IMR-90 (cell line): ENCODE results near the gene AIRE. TPM values are rescaled to one million over a fixed set of nuclear protein-coding genes. Genes with fewer than 3 reads are reported as not detected.

Source experiments
- microRNA-seq, 2 experiments: library from miRNA; stranded (forward) in 1 of 2; unstranded in 1 of 2; fragments of 10-50 nt in 1 of 2; fragments of <30 nt in 1 of 2; gene quantifications in 1 of 2; microRNA quantifications in 1 of 2; one replicate each; pipeline versions ENCODE3 to v1.1.0; 2013 to 2020; ENCODE audit not compliant: insufficient read depth in 1 of 2, insufficient read length in 1 of 2, unreplicated experiment in 1 of 2
- polyA plus RNA-seq, 3 experiments: library from polyadenylated mRNA; depleted of rRNA; stranded (reverse); fragments of >200 nt; gene quantifications; 2 replicates each; pipeline ENCODE4 v1.2.3, GENCODE V29; 2012; ENCODE audit warnings: low replicate concordance in 1 of 3
- small RNA-seq, 5 experiments: library from RNA; depleted of rRNA; stranded (forward); fragments of <200 nt; gene quantifications; one replicate each; pipeline ENCODE3, GENCODE V24; 2012
- total RNA-seq: library from RNA; depleted of rRNA; stranded (reverse); fragments of >200 nt; gene quantifications from 2 replicates; pipeline ENCODE4 v1.2.3, GENCODE V29; 2012; rRNA removed

The AIRE gene
- total and polyA plus RNA-seq, 2 of the 4 experiments (the other 2 are of a cell fraction), result 0.05 TPM; not detected in 1

Small RNA genes within 50 kb of the gene (microRNA-seq; reads per million reads assigned to microRNA genes)
- gene AP001059.3 (ENCODE audit: insufficient read depth, insufficient read length), result not detected

Small RNA genes within 50 kb of the gene (small RNA-seq; reads per million reads assigned to genes)
- gene AP001059.3, result 0 reads per million in 5 experiments

Other genes with a start within 250 kb of the AIRE start
- 7.0 and 7.8 TPM in 2 replicates for gene PWP2, start 178.5 kb upstream of the AIRE start, total RNA-seq
- 2.3 and 2.4 TPM in 2 replicates for gene PWP2, start 178.5 kb upstream of the AIRE start, polyA plus RNA-seq (2012; rRNA removed)
- gene GATD3, start 152.2 kb upstream of the AIRE start, total RNA-seq, result 18.1 and 21.9 TPM in 2 replicates
- gene GATD3, start 152.2 kb upstream of the AIRE start, polyA plus RNA-seq (2012; rRNA removed), result 14.3 and 17.1 TPM in 2 replicates
- gene ICOSLG, start 44.9 kb upstream of the AIRE start, total RNA-seq, result under 0.01 TPM in 2 replicates
- 0.09 and 0.17 TPM in 2 replicates for gene ICOSLG, start 44.9 kb upstream of the AIRE start, polyA plus RNA-seq (2012; rRNA removed)
- not detected in 2 replicates for gene DNMT3L, start 24.0 kb upstream of the AIRE start, total RNA-seq
- gene DNMT3L, start 24.0 kb upstream of the AIRE start, polyA plus RNA-seq (2012; rRNA removed), result not detected in 2 replicates
- 100 and 103 TPM in 2 replicates for gene PFKL, start 14.2 kb downstream of the AIRE start, total RNA-seq
- gene PFKL, start 14.2 kb downstream of the AIRE start, polyA plus RNA-seq (2012; rRNA removed), result 126 and 131 TPM in 2 replicates
- 3.3 and 3.8 TPM in 2 replicates for gene CFAP410, start 53.5 kb downstream of the AIRE start, total RNA-seq
- 10.3 and 12.4 TPM in 2 replicates for gene CFAP410, start 53.5 kb downstream of the AIRE start, polyA plus RNA-seq (2012; rRNA removed)
- not detected in 2 replicates for gene TRPM2, start 67.7 kb downstream of the AIRE start, total RNA-seq
- gene TRPM2, start 67.7 kb downstream of the AIRE start, polyA plus RNA-seq (2012; rRNA removed), result not detected in 2 replicates
- gene LRRC3, start 169.6 kb downstream of the AIRE start, total RNA-seq, result under 0.01 TPM in 2 replicates
- 0.38 and 0.53 TPM in 2 replicates for gene LRRC3, start 169.6 kb downstream of the AIRE start, polyA plus RNA-seq (2012; rRNA removed)